ENCODE data around the gene ARAF.
"Not testable (repeated sequence)": the region's sequence is repeated elsewhere in the genome, so short reads cannot be mapped to it uniquely, and the experiment has no call there.

ARAF gene

DNA sequence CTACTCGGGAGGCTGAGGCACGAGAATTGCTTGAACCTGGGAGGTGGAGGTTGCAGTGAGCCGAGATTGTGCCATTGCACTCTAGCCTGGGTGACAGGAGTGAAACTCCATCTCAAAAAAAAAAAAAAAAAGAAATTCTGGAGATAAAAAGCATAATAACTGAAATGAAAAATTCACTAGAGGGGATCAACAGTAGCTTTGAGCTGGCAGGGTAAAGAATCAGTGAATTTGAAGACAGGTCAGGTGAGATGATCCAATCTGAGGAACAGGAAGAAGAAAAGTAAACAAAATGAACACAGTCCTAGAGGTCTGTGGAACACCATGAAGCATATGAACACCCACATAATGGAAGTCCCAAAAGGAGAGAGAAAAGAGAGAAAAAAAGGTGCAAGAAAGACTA is 36.2 kb downstream of the ARAF start:
- no peak for DNase-seq
- H3K4me2 ChIP-seq (ENCODE audit: low read depth, low read length) = no peak overlapping the region
- no peaks in the 10 kb centered on the region for H3K4me1 ChIP-seq (ENCODE audit: low read length)
- no peaks in the 10 kb centered on the region for H3F3A ChIP-seq (ENCODE audit: insufficient read depth, low read length)
- H3K36me3 ChIP-seq (replicated peaks; ENCODE audit: insufficient read depth, low read length) = no peaks in the 10 kb centered on the region
- no peak overlapping the region for H2AFZ ChIP-seq (ENCODE audit: low read length)
- H3K9me3 ChIP-seq (replicated peaks; ENCODE audit: insufficient read depth, low read length) = no peaks in the 10 kb centered on the region
- H3K9me2 ChIP-seq (replicated peaks; ENCODE audit: insufficient read depth, low read length) = no peaks in the 10 kb centered on the region
- no peaks in the 10 kb centered on the region for H3K27me3 ChIP-seq (replicated peaks; ENCODE audit: insufficient read depth, low read length)
- TF ChIP-seq EZH2phosphoT487 (IDR thresholded peaks at IDR 0.05; ENCODE audit: low read length) (no peak), EZH2 (optimal IDR thresholded peaks at IDR 0.05; ENCODE audit: low read depth, low read length) (no peak)
- TF ChIP-seq, protein P1, sequence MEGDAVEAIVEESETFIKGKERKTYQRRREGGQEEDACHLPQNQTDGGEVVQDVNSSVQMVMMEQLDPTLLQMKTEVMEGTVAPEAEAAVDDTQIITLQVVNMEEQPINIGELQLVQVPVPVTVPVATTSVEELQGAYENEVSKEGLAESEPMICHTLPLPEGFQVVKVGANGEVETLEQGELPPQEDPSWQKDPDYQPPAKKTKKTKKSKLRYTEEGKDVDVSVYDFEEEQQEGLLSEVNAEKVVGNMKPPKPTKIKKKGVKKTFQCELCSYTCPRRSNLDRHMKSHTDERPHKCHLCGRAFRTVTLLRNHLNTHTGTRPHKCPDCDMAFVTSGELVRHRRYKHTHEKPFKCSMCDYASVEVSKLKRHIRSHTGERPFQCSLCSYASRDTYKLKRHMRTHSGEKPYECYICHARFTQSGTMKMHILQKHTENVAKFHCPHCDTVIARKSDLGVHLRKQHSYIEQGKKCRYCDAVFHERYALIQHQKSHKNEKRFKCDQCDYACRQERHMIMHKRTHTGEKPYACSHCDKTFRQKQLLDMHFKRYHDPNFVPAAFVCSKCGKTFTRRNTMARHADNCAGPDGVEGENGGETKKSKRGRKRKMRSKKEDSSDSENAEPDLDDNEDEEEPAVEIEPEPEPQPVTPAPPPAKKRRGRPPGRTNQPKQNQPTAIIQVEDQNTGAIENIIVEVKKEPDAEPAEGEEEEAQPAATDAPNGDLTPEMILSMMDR (IDR thresholded peaks at IDR 0.05; ENCODE audit: low read length) = no peak
- H3K4me3 ChIP-seq (ENCODE audit: low read length) = no peak overlapping the region
- H3K79me2 ChIP-seq (ENCODE audit: low read length) = no peaks in the 10 kb centered on the region
- no peak overlapping the region for H3K27ac ChIP-seq (ENCODE audit: low read length)
- no peak overlapping the region for H3K9ac ChIP-seq (ENCODE audit: low read length)
- no peaks in the 10 kb centered on the region for H4K20me1 ChIP-seq (ENCODE audit: insufficient read depth, low read length)

DNA sequence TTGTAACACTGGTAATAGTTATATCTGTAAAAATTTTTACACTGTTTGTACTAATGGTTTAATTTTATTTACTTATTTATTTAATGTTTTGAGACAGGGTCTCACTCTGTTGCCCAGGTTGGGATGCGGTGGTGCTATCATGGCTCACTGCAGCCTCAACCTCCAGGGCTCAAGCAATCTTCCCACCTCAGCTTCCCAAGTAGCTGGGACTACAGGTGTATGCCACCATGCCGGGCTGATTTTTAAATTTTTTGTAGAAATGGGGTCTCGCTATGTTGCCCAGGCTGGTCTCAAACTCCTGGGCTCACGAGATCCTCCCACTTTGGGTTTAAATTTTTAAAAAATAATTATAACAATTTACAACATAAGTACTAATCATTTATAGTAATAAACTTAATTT is 42.1 kb downstream of the ARAF start:
- not testable (repeated sequence) for H3K4me3 ChIP-seq (ENCODE audit: low read length); H3K27me3 ChIP-seq (replicated peaks; ENCODE audit: insufficient read depth, low read length); H3K4me2 ChIP-seq (ENCODE audit: low read depth, low read length); H3K27ac ChIP-seq (ENCODE audit: low read length); H3K36me3 ChIP-seq (replicated peaks; ENCODE audit: insufficient read depth, low read length); H3F3A ChIP-seq (ENCODE audit: insufficient read depth, low read length); H4K20me1 ChIP-seq (ENCODE audit: insufficient read depth, low read length); H2AFZ ChIP-seq (ENCODE audit: low read length); DNase-seq; H3K9me2 ChIP-seq (replicated peaks; ENCODE audit: insufficient read depth, low read length); H3K9me3 ChIP-seq (replicated peaks; ENCODE audit: insufficient read depth, low read length); H3K4me1 ChIP-seq (ENCODE audit: low read length); H3K79me2 ChIP-seq (ENCODE audit: low read length); H3K9ac ChIP-seq (ENCODE audit: low read length)

DNA sequence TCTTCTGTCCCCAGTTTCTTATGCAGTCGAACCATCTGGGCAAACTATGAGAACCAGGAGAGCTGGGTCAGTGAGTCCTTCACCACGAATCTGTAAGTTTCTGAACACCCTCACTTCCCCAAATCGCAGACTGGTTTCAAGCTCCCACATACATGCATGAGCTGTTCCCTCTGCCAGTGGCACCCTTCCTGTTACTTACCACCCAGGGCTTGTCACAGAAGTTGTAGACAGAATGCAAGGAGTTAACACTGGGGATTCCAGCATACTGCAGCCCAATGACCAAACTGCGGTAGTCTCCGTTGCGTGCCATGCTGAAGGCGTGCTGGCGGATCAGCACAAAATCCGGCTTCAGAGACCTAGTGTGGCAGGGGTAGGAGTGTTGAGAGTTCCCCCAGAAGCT is 44.0 kb downstream of the ARAF start:
- DNase-seq = no peak
- Histone ChIP-seq H3K79me2 (ENCODE audit: low read length) (no peaks in the 10 kb centered on the region), H3K27ac (ENCODE audit: low read length) (no peak overlapping the region), H4K20me1 (ENCODE audit: insufficient read depth, low read length) (no peaks in the 10 kb centered on the region), H3K9me3 (replicated peaks; ENCODE audit: insufficient read depth, low read length) (no peaks in the 10 kb centered on the region), H3K9ac (ENCODE audit: low read length) (no peak overlapping the region), H2AFZ (ENCODE audit: low read length) (no peak overlapping the region), H3K4me1 (ENCODE audit: low read length) (no peaks in the 10 kb centered on the region), H3K27me3 (replicated peaks; ENCODE audit: insufficient read depth, low read length) (no peaks in the 10 kb centered on the region), H3F3A (ENCODE audit: insufficient read depth, low read length) (no peaks in the 10 kb centered on the region), H3K4me3 (ENCODE audit: low read length) (no peak overlapping the region), H3K4me2 (ENCODE audit: low read depth, low read length) (no peak overlapping the region), H3K9me2 (replicated peaks; ENCODE audit: insufficient read depth, low read length) (no peaks in the 10 kb centered on the region), H3K36me3 (replicated peaks; ENCODE audit: insufficient read depth, low read length) (no peaks in the 10 kb centered on the region)
- TF ChIP-seq EZH2phosphoT487 (IDR thresholded peaks at IDR 0.05; ENCODE audit: low read length) = no peak
- TF ChIP-seq, protein P1 (IDR thresholded peaks at IDR 0.05; ENCODE audit: low read length) = no peak
- TF ChIP-seq EZH2 (optimal IDR thresholded peaks at IDR 0.05; ENCODE audit: low read depth, low read length) = no peak

DNA sequence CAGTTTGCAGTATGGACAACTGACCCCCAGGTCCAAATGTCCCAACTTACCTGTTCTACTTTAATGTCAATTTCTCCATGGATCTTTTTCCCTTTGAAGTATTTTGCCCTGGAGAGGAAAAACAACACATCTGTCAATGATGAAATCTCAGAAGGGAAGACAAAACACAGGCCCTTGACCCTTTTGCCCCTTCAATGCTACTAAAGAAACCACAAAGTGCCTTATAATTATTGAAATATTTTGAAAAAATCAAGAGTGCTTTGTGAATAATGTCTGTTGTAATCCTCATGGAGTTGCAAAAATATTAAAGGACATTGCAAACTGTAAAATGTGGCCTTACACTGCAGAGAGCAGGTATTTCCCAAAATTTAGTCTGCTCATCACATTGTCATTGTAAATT is 46.1 kb downstream of the ARAF start:
- Histone ChIP-seq H4K20me1 (ENCODE audit: insufficient read depth, low read length) (no peaks in the 10 kb centered on the region), H3K9ac (ENCODE audit: low read length) (no peak overlapping the region), H3K27ac (ENCODE audit: low read length) (no peak overlapping the region)

More for the DNA sequence above, 46.1 kb downstream of the ARAF start:
- Histone ChIP-seq H3K79me2 (ENCODE audit: low read length) (no peaks in the 10 kb centered on the region), H3K27me3 (replicated peaks; ENCODE audit: insufficient read depth, low read length) (no peaks in the 10 kb centered on the region), H3K9me3 (replicated peaks; ENCODE audit: insufficient read depth, low read length) (no peaks in the 10 kb centered on the region), H3K9me2 (replicated peaks; ENCODE audit: insufficient read depth, low read length) (no peaks in the 10 kb centered on the region), H3K36me3 (replicated peaks; ENCODE audit: insufficient read depth, low read length) (no peaks in the 10 kb centered on the region), H3F3A (ENCODE audit: insufficient read depth, low read length) (no peaks in the 10 kb centered on the region), H3K4me1 (ENCODE audit: low read length) (no peaks in the 10 kb centered on the region), H2AFZ (ENCODE audit: low read length) (no peak overlapping the region), H3K4me2 (ENCODE audit: low read depth, low read length) (no peak overlapping the region), H3K4me3 (ENCODE audit: low read length) (no peak overlapping the region)
- no peak for TF ChIP-seq EZH2phosphoT487 (IDR thresholded peaks at IDR 0.05; ENCODE audit: low read length)
- TF ChIP-seq EZH2 (optimal IDR thresholded peaks at IDR 0.05; ENCODE audit: low read depth, low read length) = no peak
- TF ChIP-seq, protein P1 (IDR thresholded peaks at IDR 0.05; ENCODE audit: low read length) = no peak
- no peak for DNase-seq

Data from MM.1S (cell line).